Astrocyte of the hippocampus (primary cell): ENCODE data around the gene HCN2.

Source experiments
- DNase-seq: peaks from one replicate; pipeline ENCODE4 v3.0.0; 2011; ENCODE audit warnings: low read depth, low spot score

Gene HCN2

DNA sequence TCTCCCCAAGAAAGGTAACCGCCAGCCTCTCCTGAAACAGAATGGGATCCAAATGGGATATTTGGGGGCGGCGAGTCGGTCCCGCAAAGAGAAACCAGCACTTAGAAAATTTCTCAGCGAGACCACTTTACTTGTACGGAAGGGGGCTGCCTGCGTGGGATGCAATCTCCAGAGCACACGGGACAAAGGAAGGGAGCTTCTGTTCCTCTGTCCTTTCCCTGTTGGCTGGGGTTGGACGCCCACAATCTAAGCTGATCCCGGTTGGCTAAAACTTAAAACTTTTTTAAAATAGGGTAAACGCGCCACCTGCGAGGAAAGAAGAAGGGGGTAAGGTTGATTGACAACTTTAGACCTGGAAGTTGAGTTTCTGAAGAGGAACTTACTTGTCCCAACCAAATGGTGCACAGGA is 18.1 kb upstream of the HCN2 start:
- DNase-seq, result peak; percentile 45

- DNase-seq, result peak; percentile 100
Observed at GRCh38 chr19:572140-572742, 17.4 kb upstream of the HCN2 start, which contains the start of gene BSG. BSG (plus strand) TSS chr19:572596; CDS start chr19:572635, 39 bp downstream.

GRCh38 chr19:572743-573518 is 16.8 kb upstream of the HCN2 start:
- peak; percentile 73 for DNase-seq

DNA sequence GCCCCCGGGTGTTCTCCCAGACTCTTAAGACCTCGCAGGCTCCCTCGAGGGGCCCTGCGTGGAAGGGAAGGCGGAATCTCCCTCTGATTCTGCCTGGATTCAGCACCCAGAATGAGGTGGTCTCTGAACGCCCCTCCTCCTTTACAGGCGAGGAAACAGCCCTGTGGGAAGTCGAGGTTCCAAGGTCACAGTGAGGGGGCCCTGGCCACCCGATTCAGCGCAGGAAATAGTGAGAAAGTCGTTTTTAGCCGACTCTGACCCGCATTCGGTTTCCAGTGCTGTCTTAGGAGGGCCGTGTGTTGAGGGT is 16.2 kb upstream of the HCN2 start:
- DNase-seq, result no peak

- peak; percentile 74 for DNase-seq
Observed at GRCh38 chr19:574658-575526, 14.8 kb upstream of the HCN2 start.

- DNase-seq, result peak; percentile 73
Observed at GRCh38 chr19:575527-576506, 13.9 kb upstream of the HCN2 start.

DNA sequence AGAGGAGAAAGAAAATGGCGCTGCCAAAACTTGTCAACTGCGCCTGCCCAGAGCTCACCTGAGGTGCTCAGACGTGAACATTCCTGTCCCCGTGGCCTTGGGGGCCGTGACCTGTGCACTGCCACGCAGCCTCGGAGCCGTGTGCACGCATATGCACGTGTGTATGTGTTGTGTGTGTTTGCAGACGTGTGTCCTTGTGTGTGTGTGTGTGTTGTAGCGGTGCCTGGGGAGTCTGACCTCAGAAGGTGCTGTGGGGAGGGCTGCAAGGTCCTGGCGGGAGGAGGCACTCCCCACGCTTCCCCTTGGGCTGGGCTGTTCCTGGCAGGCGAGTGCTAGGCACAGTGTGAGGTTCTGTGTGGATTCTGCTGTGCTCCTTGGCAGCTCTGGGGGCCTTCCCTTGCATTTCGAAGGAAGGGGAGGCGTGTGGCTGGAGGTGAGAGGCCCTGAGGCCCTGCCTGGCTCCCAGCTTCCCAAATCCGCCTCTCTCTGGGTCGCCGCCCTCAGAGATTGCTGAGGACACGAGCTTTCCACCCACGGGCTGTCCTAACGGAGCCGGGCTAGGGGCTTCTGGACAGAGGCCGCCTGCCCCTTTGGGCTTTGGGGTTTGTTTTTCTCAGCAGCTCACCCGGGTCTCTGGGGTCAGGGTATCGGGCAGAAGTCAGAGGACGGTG is 12.8 kb upstream of the HCN2 start:
- no peak for DNase-seq

DNA sequence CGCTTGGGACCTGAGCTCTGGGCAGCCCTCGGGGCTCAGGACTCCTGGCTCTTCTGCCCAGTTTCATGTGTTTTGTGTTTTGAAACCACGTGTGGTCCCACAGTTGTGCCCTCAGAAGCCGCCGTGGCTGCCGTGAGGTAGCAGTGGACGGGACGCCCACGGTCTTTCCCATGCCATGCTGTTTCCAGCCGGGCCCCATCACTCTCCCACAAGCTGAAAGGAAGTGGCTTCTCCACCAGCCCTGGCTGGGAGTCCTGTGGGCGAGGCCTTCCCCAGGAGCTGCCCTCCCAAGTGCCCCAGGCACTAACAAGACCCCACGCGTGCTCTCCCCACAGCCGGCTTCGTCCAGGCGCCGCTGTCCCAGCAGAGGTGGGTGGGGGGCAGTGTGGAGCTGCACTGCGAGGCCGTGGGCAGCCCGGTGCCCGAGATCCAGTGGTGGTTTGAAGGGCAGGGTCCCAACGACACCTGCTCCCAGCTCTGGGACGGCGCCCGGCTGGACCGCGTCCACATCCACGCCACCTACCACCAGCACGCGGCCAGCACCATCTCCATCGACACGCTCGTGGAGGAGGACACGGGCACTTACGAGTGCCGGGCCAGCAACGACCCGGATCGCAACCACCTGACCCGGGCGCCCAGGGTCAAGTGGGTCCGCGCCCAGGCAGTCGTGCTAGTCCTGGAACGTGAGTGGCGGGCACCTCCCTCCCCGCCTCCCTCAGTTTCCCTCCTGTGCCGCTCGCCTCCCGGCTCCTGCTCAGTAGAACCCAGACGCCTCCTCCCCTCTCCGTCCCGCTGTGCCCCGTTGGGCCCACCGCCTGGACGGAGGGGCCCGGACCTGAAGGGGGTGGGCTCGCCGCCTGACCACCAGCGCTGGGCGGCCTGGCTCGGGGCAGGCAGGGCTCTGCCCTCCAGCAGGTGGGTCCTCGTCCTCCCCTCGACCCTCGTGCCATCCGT is 12.0 kb upstream of the HCN2 start:
- no peak for DNase-seq

GRCh38 chr19:579111-579841 is 10.4 kb upstream of the HCN2 start:
- DNase-seq, result no peak

DNA sequence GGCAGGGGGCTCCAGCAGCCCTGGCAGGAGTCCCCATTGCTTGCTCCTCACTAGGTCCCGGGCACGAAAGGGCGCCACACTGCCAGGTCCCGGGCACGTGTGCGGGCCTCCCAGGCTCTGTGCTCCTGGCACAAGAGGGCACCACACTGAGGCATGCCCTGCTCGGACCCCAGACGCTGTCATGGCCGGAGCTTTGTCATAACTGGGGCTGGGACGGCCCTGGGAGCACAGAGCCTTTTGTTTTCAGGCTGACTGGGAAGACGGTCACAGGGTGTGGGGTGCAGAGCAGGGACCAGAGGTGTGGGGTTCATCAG is 9.9 kb upstream of the HCN2 start:
- DNase-seq, result no peak

GRCh38 chr19:580274-580835 is 9.3 kb upstream of the HCN2 start:
- no peak for DNase-seq

GRCh38 chr19:581399-582111 is 8.1 kb upstream of the HCN2 start:
- DNase-seq, result no peak

GRCh38 chr19:582497-583197 is 7.0 kb upstream of the HCN2 start:
- peak; percentile 73 for DNase-seq

GRCh38 chr19:583198-583967 is 6.3 kb upstream of the HCN2 start:
- DNase-seq, result no peak

- no peak for DNase-seq
Observed at GRCh38 chr19:583968-584239, 5.8 kb upstream of the HCN2 start.

- DNase-seq, result peak; percentile 83
Observed at GRCh38 chr19:584240-585001, 5.3 kb upstream of the HCN2 start.
